GM12892 (cell line): ENCODE results near the gene CASKIN1.

Experiments
- POLR2A ChIP-seq: IDR thresholded peaks from 2 replicates; pipeline ENCODE4 v1.6.1; 2011; ENCODE audit warnings: low read depth, low read length, control low read depth
- POLR2AphosphoS5 ChIP-seq: IDR thresholded peaks from 2 replicates; pipeline ENCODE4 v1.6.1; 2011; ENCODE audit warnings: low read depth, low read length, control low read depth
- TAF1 ChIP-seq: IDR thresholded peaks from 2 replicates; pipeline ENCODE4 v1.6.1; 2011; ENCODE audit warnings: low read depth, mild to moderate bottlenecking, control low read depth, low read length, borderline replicate concordance

GRCh38 chr16:2196162-2196980, at the start of gene CASKIN1:
- no peak for TF ChIP-seq POLR2A
- TF ChIP-seq TAF1 = no peak
- no peak for TF ChIP-seq POLR2AphosphoS5
